Activated T-helper 9 cell treated with anti-CD3 and anti-CD28 coated beads, Interleukin-2, amount 50 U/mL, for 16 hours (primary cell): ENCODE data around the gene IL17REL.

Experiments used
- DNase-seq: peaks from one replicate; pipeline ENCODE4 v3.0.0-alpha.2; 2020; ENCODE audit warnings: low read depth

IL17REL gene

GRCh38 chr22:50022171-50022819 lies 9.7 kb upstream of the IL17REL start:
- no peak for DNase-seq

GRCh38 chr22:50020606-50021005 lies 8.0 kb upstream of the IL17REL start:
- no peak for DNase-seq

- no peak for DNase-seq
Measured at GRCh38 chr22:50019316-50019715, 6.8 kb upstream of the IL17REL start.

- no peak for DNase-seq
Measured at GRCh38 chr22:50018608-50019285, 6.2 kb upstream of the IL17REL start.

- DNase-seq: no peak
Measured at GRCh38 chr22:50017701-50018224, 5.2 kb upstream of the IL17REL start.

- peak; percentile 72 for DNase-seq
Measured at GRCh38 chr22:50016988-50017700, 4.6 kb upstream of the IL17REL start.

- no peak for DNase-seq
Measured at GRCh38 chr22:50016308-50016987, 3.9 kb upstream of the IL17REL start.

- no peak for DNase-seq
Measured at GRCh38 chr22:50015451-50016307, 3.1 kb upstream of the IL17REL start.

- no peak for DNase-seq
Measured at GRCh38 chr22:50014655-50015401, 2.3 kb upstream of the IL17REL start.

- no peak for DNase-seq
Measured at GRCh38 chr22:50014053-50014501, 1.5 kb upstream of the IL17REL start.

GRCh38 chr22:50011447-50012210 lies 936 bp downstream of the IL17REL start:
- DNase-seq: no peak

GRCh38 chr22:50010676-50011446 lies 1.7 kb downstream of the IL17REL start:
- DNase-seq: peak; percentile 58

GRCh38 chr22:50009765-50010675 lies 2.5 kb downstream of the IL17REL start:
- no peak for DNase-seq

- DNase-seq: no peak
Measured at GRCh38 chr22:50009251-50009650, 3.3 kb downstream of the IL17REL start.

- no peak for DNase-seq
Measured at GRCh38 chr22:50008151-50009040, 4.2 kb downstream of the IL17REL start.

- DNase-seq: no peak
Measured at GRCh38 chr22:50007057-50007511, 5.5 kb downstream of the IL17REL start.

GRCh38 chr22:50004918-50005317 lies 7.6 kb downstream of the IL17REL start:
- DNase-seq: no peak
